HG02571 (cell line): ENCODE data around the gene USP48.
"Not testable (repeated sequence)": the region's sequence is repeated elsewhere in the genome, so short reads cannot be mapped to it uniquely, and the experiment has no call there.

Experiments used
- ATAC-seq: cut with Tn5 transposase; IDR thresholded peaks from one replicate; pipeline ENCODE4 v1.9.1; 2021; ENCODE audit warnings: mild to moderate bottlenecking, moderate library complexity; ENCODE audit not compliant: unreplicated experiment

USP48 gene

GRCh38 chr1:21641967-21642739 is 140.8 kb downstream of the USP48 start:
- no peak for ATAC-seq

GRCh38 chr1:21641537-21641936 is 141.4 kb downstream of the USP48 start:
- no peak for ATAC-seq

DNA sequence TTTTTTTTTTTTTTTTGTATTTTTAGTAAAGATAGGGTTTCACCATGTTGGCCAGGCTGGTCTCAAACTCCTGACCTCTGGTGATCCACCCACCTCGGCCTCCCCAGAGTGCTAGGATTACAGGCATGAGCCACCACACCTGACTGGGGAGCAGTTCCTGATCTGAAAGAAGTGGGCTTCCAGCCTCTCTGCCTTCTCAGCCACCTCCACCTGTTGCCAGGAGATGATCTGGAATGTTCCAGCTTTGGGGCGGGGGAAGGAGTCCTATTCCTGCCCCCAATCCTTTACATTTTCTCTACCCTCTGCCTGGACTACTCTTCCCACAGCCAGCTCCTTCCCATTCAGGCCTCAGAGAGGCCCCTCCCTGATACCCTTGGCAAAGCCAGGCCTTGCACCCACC is 141.9 kb downstream of the USP48 start:
- ATAC-seq, result no peak

- ATAC-seq, result no peak
Measured at GRCh38 chr1:21640653-21641052, 142.3 kb downstream of the USP48 start.

- no peak for ATAC-seq
Measured at GRCh38 chr1:21639594-21640041, 143.3 kb downstream of the USP48 start.

DNA sequence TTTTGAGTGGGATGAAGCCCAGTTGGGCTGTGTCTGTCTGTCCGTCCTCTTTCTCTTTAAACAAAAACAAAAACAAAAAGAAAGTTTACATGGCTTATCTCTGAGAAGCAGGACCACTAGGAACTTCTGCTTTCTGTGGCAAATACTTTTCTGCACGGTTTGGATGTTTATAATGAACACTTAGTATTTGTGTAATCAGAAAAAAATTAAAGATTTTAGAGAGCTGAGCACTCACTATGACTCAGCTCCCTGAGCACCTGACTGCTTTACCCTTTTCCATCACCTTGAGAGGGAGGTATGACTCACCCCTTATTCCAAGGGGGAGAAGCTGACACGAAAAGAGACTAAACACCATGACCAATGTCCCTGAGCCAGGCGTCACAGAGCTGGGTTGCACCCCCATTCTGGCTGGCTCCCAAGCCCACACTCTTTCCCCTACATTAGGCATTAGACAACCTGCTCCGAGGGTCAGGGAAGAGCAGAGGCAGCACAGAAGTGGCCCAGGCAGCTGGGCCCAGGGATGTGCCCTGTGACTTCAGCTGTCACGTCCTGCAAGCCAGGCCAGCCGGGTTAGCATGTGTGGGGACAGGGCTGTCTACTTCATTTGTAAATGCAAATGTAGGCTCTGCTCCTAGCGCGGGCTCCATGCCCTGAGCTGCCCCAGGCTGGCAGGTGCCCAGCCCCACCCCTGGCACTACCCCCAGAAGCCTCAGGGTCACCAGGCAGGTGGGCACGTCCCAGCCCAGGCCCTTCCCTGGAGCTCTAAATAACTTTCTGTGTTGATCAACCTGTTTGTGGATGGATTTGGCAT is 144.2 kb downstream of the USP48 start:
- ATAC-seq, result no peak

DNA sequence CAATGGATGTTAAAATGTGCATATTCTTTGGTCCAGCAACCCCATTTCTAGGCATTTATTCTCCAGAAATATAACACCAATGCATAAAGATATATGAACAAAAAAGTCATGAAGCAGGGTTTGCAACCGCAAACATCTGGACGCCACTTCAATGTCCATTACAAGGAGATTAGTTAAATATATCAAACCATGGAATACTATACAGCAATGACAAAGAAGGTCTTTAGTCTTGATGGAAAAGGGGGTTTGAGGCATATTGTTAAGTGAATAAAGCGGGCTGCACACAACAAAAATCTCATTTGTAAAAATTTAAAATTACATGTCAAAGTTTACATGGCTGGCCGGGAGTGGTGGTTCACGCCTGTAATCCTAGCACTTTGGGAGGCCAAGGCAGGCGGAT is 145.4 kb downstream of the USP48 start:
- ATAC-seq, result no peak

DNA sequence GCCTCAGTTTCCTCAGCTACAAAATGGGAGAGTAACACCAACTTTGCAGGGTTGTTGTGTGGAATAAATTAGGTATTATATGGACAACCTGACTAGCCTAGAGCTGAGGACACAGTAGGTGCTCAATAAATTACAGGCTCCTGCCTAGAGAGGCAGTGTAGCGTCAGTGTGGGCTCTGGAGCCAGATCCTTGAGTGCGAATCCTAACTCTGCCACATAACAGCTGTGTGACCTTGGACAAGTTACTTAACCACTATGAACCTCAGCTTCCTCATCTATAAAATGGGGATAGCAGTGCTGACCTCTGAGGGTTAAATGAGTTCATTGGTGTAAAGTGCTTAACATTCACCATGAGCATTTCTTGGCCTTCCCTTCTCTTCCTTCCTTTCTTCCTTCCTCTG is 146.9 kb downstream of the USP48 start:
- no peak for ATAC-seq

DNA sequence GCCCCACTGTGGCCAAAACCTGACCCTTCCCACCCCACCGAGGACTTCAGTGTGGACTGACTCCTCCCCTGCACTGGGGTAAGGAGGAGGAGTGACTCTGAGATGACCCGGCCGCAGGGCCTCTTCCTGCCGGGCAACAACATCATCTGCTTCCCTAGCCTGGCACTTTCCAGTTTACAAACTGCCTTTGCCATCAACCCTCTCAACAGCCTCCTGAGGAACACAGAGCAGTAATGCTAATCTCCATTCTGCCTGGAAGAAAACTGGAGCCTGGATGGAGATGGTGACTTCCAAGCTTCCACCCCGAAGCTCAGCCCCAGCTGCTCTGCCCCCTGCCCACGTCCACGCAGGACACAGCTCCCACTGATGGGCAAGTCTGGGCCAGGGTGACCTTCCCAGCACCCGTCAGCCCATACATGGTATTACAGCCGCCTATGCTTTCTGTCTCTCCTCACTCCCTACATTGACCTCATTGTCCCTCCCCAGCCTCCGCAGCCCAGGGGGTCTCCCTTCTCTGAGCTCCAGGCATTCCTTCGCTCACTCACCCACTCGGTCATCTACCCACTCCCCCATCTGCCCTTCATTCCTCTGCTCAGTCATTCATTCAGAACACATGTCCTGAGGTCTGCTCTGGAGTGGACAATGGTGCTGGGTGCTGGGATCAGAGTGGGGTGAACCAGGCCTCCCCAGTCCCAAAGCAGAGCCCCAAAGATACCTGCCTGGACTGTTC is 148.0 kb downstream of the USP48 start:
- ATAC-seq, result no peak

DNA sequence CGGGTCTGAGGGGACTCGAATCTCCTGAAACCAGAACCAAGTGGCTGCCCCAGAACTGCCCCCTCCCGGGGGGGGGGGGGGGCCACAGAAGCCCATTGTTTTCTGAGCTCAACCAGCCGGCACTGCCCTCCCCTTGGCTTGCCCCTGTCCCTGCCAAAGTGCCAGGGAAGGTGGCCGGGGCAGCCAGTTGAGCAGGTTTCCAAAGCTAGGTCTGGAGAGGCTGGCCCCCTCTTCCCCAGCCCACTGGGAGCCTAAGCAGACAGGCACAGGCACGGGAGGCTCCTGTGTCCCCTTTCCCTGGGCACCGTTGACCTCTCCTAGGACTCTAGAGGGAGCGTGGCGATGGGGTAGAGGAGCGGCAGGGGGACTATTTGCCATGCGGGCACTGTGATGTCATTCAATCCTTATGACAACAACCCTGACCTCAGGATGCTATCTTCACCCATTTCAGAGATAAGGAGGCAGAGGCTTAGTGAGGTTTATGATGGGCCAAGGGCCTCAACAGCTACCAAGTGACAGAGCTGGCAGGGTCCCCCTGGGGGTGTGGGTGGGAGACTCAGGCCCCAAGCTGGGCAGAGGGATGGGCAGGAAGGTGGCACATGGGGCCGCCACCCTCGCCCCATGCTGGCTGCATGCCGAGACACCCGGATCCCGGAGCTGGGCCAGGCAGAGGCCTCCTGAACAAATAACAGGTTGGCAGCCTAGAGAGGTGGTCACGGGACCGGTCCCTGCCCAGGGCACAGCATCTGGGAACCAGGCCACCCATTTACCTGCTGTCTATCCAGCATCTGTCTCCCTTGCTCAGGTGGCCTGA is 148.8 kb downstream of the USP48 start:
- no peak for ATAC-seq

- no peak for ATAC-seq
Measured at GRCh38 chr1:21633141-21633755, 149.7 kb downstream of the USP48 start.

DNA sequence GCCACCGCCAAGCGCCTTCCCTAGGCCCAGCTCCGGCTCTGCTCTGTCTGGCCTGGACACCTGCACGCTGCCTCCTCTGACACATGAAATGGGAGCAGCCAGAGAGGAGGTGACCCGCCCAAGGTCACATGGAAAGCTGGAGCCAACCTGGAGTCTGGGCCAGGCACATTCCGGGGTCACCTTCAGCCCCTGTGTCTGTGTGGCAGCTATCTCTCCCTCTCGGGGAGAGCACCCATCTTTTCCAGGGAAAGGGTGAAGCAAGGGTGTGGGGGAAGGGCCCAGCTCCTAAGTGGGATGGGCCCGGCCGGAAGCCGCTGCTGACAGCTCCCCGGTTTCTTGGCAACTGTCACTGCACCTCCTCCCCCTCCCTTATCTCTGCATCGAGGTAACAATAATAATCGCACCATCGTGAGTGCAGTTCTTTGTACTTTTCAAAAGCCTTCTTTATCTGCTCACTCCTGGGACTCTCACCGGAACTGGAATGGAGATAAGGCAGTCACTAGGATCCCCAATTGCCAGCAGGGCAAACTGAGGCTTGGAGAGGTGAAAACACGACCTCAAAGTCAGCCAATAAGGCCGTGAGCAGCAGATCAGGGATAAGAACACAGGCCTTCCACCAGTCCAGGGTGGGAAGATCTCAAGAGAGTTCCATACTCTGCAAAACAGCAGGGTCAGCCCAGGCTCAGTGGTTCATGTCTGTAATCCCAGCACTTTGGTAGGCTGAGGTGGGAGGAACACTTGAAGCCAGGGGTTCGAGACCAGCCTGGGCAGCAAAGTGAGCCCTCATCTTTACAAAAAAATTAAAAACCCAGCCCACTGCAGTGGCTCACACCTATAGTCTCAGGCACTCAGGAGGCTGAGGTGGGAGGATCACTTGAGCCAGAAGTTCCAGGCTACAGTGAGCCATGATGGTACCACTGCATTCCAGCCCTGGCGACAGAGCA is 150.7 kb downstream of the USP48 start:
- no peak for ATAC-seq

- ATAC-seq, result not testable (repeated sequence)
Measured at GRCh38 chr1:21631590-21631943, 151.4 kb downstream of the USP48 start.

- no peak for ATAC-seq
Measured at GRCh38 chr1:21630571-21631343, 152.2 kb downstream of the USP48 start.

DNA sequence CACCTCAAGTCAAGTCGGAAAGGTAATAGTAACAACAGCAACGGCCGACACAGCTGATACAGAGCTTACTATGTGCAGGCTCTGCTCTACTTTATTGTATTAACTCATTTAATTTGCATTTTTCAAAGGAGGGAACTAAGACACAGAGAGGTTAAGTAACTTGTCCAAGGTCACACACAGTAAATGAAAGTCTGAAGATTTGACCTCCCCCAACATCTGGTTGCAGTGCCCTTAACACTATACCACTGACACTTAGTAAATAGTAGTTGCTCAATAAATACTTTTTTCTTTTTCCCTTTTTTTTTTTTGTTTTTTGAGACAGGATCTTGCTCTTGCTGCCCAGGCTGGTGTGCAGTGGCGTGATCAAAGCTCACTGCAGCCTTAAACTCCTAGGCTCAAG is 153.0 kb downstream of the USP48 start:
- ATAC-seq, result no peak

DNA sequence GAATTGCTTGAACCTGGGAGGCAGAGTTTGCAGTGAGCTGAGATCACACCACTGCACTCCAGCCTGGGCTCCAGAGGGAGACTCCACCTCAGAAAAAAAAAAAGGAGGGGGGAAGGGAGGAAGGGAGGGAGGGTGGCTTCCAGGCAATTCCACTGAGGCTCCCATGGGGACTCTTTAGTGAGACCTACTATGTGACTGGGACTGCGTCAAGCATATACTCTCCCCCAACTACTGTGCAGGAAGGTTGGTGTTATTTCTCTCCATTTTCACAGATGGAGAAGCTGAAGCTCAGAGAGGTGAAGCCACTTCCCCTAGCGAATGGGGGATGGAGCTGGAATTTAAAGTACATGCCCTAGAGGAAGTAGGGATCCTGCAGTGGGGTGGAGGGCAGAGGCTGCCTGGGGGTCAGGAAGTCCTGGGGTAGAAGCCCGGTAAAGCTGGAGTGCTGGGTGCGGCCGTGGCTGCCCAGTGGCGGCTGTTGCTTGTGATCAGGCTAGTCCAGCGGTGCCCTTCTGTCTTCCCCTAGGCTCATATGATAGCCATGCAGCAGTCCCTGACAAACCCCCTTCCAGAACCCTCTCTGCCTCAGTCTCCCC is 154.1 kb downstream of the USP48 start:
- ATAC-seq, result no peak
